ENCODE results near the gene YTHDC1. TPM values are rescaled to one million over a fixed set of nuclear protein-coding genes. Genes with fewer than 3 reads are reported as not detected.

Gene YTHDC1
- polyA plus RNA-seq, 1 of the 3 experiments (the other 2 are of a cell fraction) = 31.3 TPM

DNA sequence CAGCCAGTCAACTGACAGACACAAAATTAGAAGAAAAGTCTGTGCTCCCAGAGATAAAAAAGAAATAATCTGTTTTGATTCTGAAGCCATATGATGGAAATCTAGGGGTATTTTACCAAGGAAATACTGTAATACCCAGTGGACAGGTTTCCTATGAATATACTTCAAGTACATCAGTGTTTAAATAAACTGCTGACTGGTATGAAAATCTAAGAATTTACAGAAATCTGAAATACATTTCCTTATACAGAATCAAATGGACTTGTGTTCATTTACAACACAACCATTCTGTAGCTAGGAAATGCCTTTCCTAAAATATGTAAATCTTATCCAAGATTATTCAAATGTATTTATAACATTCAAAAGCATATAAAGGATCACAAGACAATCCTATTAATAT lies 13.4 kb downstream of the YTHDC1 start (continued):
- no peak for TF ChIP-seq FOSL2 (IDR thresholded peaks at IDR 0.05; ENCODE audit: borderline replicate concordance, low read depth)

DNA sequence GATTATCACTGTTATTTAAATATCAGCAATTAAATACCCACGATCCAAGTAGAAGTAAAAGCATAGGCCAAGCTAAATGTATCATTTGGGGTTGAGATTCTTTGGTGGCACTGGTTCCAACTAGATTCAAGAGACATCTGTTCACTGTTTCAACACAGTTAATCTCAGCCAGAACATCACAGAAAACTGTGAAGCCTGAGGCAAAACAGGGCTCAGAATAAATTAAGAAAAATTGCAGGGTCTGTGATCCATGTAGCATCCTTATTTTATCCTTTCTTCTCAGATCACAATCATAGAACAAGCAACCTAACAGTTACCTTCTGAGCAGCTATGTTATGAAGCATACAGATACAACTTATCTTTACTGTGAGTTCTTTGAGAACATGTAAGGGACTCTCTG lies 23.7 kb downstream of the YTHDC1 start:
- POLR2A ChIA-PET = no interaction called here
- Histone ChIP-seq H3F3A (replicated peaks; ENCODE audit: insufficient read depth) (no peaks in the 10 kb centered on the region), H3K4me3 (ENCODE audit: low read depth in 2 of 2, low read length in 1 of 2) (no peak overlapping the region), H3K4me1 (ENCODE audit: control insufficient read depth in 1 of 2, insufficient read depth in 2 of 2, low read depth in 1 of 2, low read length in 1 of 2) (peaks cover 0 to 2% of the 10 kb centered on the region in 2 experiments; a peak in 2 of 4 replicates), H3K36me3 (replicated peaks in 1 of 2; ENCODE audit: control insufficient read depth in 1 of 2, insufficient read depth in 2 of 2, low read length in 1 of 2) (peaks cover 82 to 86% of the 10 kb centered on the region in 2 experiments), H4K20me1 (ENCODE audit: insufficient read depth) (no peaks in the 10 kb centered on the region), H3K9ac (no peak overlapping the region), H2AFZ (ENCODE audit: low read depth) (no peak overlapping the region), H3K4me2 (no peak overlapping the region), H3K79me2 (ENCODE audit: insufficient read depth) (peaks cover 3% of the 10 kb centered on the region; the same call in 1 of the 2 replicates), H3K9me3 (no peaks in the 10 kb centered on the region), H3K9me2 (no peaks in the 10 kb centered on the region), H3K27me3 (ENCODE audit: insufficient read depth) (no peaks in the 10 kb centered on the region), H3K27ac (ENCODE audit: low read depth in 2 of 2, low read length in 1 of 2) (peak overlapping the region in 1 of 2 experiments; percentile 5; a peak in 2 of 4 replicates)
- CTCF ChIA-PET = interaction anchor here (1.2 kb wide), 1 partner anchor 16 kb away, joined by 3 read pairs; no protein-coding TSS in a partner anchor
- WGBS (ENCODE audit: low lambda C conversion rate) = 65% methylated on average over 1 of the region's 1 CpG
- peak; percentile 32 for DNase-seq
- TF ChIP-seq, protein P1, sequence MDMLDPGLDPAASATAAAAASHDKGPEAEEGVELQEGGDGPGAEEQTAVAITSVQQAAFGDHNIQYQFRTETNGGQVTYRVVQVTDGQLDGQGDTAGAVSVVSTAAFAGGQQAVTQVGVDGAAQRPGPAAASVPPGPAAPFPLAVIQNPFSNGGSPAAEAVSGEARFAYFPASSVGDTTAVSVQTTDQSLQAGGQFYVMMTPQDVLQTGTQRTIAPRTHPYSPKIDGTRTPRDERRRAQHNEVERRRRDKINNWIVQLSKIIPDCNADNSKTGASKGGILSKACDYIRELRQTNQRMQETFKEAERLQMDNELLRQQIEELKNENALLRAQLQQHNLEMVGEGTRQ (IDR thresholded peaks at IDR 0.05; ENCODE audit: borderline replicate concordance, low read depth, low read length) = no peak
- peak; percentile 87 for TF ChIP-seq RCOR1 (IDR thresholded peaks at IDR 0.05; ENCODE audit: low read length)
- no peak for TF ChIP-seq TAF1 (IDR thresholded peaks at IDR 0.05; ENCODE audit: borderline replicate concordance, low read depth, low read length)
- TF ChIP-seq, protein P2, sequence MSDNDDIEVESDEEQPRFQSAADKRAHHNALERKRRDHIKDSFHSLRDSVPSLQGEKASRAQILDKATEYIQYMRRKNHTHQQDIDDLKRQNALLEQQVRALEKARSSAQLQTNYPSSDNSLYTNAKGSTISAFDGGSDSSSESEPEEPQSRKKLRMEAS (IDR thresholded peaks at IDR 0.05; ENCODE audit: low read depth) = no peak
- TF ChIP-seq EZH2phosphoT487 (IDR thresholded peaks at IDR 0.05; ENCODE audit: borderline replicate concordance, low read depth) = no peak
- TF ChIP-seq, protein P3, sequence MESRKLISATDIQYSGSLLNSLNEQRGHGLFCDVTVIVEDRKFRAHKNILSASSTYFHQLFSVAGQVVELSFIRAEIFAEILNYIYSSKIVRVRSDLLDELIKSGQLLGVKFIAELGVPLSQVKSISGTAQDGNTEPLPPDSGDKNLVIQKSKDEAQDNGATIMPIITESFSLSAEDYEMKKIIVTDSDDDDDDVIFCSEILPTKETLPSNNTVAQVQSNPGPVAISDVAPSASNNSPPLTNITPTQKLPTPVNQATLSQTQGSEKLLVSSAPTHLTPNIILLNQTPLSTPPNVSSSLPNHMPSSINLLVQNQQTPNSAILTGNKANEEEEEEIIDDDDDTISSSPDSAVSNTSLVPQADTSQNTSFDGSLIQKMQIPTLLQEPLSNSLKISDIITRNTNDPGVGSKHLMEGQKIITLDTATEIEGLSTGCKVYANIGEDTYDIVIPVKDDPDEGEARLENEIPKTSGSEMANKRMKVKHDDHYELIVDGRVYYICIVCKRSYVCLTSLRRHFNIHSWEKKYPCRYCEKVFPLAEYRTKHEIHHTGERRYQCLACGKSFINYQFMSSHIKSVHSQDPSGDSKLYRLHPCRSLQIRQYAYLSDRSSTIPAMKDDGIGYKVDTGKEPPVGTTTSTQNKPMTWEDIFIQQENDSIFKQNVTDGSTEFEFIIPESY (IDR thresholded peaks at IDR 0.05; ENCODE audit: borderline replicate concordance, low read depth) = no peak
- TF ChIP-seq TCF12 (IDR thresholded peaks at IDR 0.05) = no peak
- peak; percentile 50; the same call in 1 of the 2 replicates for TF ChIP-seq FOXJ3 (CRISPR knock-in tag; IDR thresholded peaks at IDR 0.05)
- TF ChIP-seq, protein P4, sequence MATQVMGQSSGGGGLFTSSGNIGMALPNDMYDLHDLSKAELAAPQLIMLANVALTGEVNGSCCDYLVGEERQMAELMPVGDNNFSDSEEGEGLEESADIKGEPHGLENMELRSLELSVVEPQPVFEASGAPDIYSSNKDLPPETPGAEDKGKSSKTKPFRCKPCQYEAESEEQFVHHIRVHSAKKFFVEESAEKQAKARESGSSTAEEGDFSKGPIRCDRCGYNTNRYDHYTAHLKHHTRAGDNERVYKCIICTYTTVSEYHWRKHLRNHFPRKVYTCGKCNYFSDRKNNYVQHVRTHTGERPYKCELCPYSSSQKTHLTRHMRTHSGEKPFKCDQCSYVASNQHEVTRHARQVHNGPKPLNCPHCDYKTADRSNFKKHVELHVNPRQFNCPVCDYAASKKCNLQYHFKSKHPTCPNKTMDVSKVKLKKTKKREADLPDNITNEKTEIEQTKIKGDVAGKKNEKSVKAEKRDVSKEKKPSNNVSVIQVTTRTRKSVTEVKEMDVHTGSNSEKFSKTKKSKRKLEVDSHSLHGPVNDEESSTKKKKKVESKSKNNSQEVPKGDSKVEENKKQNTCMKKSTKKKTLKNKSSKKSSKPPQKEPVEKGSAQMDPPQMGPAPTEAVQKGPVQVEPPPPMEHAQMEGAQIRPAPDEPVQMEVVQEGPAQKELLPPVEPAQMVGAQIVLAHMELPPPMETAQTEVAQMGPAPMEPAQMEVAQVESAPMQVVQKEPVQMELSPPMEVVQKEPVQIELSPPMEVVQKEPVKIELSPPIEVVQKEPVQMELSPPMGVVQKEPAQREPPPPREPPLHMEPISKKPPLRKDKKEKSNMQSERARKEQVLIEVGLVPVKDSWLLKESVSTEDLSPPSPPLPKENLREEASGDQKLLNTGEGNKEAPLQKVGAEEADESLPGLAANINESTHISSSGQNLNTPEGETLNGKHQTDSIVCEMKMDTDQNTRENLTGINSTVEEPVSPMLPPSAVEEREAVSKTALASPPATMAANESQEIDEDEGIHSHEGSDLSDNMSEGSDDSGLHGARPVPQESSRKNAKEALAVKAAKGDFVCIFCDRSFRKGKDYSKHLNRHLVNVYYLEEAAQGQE (IDR thresholded peaks at IDR 0.05; ENCODE audit: low read depth, low read length) = no peak
- TF ChIP-seq NFIC (IDR thresholded peaks at IDR 0.05; ENCODE audit: borderline replicate concordance) = no peak
- TF ChIP-seq, protein P5, sequence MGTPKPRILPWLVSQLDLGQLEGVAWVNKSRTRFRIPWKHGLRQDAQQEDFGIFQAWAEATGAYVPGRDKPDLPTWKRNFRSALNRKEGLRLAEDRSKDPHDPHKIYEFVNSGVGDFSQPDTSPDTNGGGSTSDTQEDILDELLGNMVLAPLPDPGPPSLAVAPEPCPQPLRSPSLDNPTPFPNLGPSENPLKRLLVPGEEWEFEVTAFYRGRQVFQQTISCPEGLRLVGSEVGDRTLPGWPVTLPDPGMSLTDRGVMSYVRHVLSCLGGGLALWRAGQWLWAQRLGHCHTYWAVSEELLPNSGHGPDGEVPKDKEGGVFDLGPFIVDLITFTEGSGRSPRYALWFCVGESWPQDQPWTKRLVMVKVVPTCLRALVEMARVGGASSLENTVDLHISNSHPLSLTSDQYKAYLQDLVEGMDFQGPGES (IDR thresholded peaks at IDR 0.05; ENCODE audit: low read depth, low read length) = no peak
- peak; percentile 76 for TF ChIP-seq GATA2 (CRISPR knock-in tag; IDR thresholded peaks at IDR 0.05)
- no peak for TF ChIP-seq SIN3A (IDR thresholded peaks at IDR 0.05; ENCODE audit: borderline replicate concordance, low read depth, low read length)
- no peak for TF ChIP-seq RFX5 (IDR thresholded peaks at IDR 0.05; ENCODE audit: low read length)
- TF ChIP-seq EP300 (IDR thresholded peaks at IDR 0.05; ENCODE audit: borderline replicate concordance in 1 of 2, low read depth in 1 of 2, low read length in 1 of 2) = peak in 1 of 2 experiments; percentile 77; a peak in 1 of 4 replicates
- TF ChIP-seq, protein P6, sequence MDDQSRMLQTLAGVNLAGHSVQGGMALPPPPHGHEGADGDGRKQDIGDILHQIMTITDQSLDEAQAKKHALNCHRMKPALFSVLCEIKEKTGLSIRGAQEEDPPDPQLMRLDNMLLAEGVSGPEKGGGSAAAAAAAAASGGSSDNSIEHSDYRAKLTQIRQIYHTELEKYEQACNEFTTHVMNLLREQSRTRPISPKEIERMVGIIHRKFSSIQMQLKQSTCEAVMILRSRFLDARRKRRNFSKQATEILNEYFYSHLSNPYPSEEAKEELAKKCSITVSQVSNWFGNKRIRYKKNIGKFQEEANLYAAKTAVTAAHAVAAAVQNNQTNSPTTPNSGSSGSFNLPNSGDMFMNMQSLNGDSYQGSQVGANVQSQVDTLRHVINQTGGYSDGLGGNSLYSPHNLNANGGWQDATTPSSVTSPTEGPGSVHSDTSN (IDR thresholded peaks at IDR 0.05) = no peak
- TF ChIP-seq TEAD4 (IDR thresholded peaks at IDR 0.05; ENCODE audit: borderline replicate concordance, insufficient read depth) = no peak
- TF ChIP-seq, protein P7, sequence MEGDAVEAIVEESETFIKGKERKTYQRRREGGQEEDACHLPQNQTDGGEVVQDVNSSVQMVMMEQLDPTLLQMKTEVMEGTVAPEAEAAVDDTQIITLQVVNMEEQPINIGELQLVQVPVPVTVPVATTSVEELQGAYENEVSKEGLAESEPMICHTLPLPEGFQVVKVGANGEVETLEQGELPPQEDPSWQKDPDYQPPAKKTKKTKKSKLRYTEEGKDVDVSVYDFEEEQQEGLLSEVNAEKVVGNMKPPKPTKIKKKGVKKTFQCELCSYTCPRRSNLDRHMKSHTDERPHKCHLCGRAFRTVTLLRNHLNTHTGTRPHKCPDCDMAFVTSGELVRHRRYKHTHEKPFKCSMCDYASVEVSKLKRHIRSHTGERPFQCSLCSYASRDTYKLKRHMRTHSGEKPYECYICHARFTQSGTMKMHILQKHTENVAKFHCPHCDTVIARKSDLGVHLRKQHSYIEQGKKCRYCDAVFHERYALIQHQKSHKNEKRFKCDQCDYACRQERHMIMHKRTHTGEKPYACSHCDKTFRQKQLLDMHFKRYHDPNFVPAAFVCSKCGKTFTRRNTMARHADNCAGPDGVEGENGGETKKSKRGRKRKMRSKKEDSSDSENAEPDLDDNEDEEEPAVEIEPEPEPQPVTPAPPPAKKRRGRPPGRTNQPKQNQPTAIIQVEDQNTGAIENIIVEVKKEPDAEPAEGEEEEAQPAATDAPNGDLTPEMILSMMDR (IDR thresholded peaks at IDR 0.05) = no peak

Data from SK-N-SH (cell line).